Naive thymus-derived CD4-positive, alpha-beta T cell (primary cell): ENCODE data around the gene CENPB. TPM values are rescaled to one million over a fixed set of nuclear protein-coding genes. Genes with fewer than 3 reads are reported as not detected.

Source experiments
- ATAC-seq: fragments of 150-1000 bp; cut with Tn5 transposase; 2 replicates; pipeline ENCODE4 v1.10.0; 2021; ENCODE audit warnings: mild to moderate bottlenecking, moderate library complexity
- CTCF ChIA-PET: fragments of 350-600 bp; sonication (Branson Sonifier 250); formaldehyde crosslinking; loops from one replicate; lab custom pipeline; 2021; ENCODE audit warnings: antibody characterized with exemption; lab: Charles Lee
- POLR2A ChIA-PET: fragments of 350-600 bp; sonication (Branson Sonifier 250); formaldehyde crosslinking; loops from one replicate; lab custom pipeline; 2021; ENCODE audit warnings: antibody characterized with exemption, inconsistent platforms; lab: Charles Lee
- DNase-seq, 9 donors: peaks; one replicate each; pipeline versions ENCODE4 v3.0.0 to v3.0.0-alpha.2; 2020 to 2022; ENCODE audit warnings: mixed read lengths in 1 of 9
- H3K27ac ChIP-seq: one replicate; pipeline ENCODE4 v1.7.0; 2013; ENCODE audit warnings: mild to moderate bottlenecking, low read depth, low read length, moderate library complexity
- H3K27me3 ChIP-seq, 2 donors: one replicate each; pipeline ENCODE4 v1.7.0; 2013; ENCODE audit warnings: low read length in 2 of 2, mild to moderate bottlenecking in 2 of 2, moderate library complexity in 2 of 2; ENCODE audit not compliant: control insufficient read depth in 2 of 2, insufficient read depth in 2 of 2
- H3K36me3 ChIP-seq, 3 experiments: 1 replicate in 2 of 3; 2 replicates in 1 of 3; pipeline ENCODE4 v1.7.0; 2013; ENCODE audit warnings: low read length in 3 of 3, mild to moderate bottlenecking in 3 of 3, moderate library complexity in 1 of 3; ENCODE audit not compliant: insufficient read depth in 3 of 3, control insufficient read depth in 2 of 3
- H3K4me1 ChIP-seq, 2 donors: one replicate each; pipeline ENCODE4 v1.7.0; 2013; ENCODE audit warnings: low read length in 2 of 2, mild to moderate bottlenecking in 2 of 2, moderate library complexity in 1 of 2; ENCODE audit not compliant: control insufficient read depth in 2 of 2, insufficient read depth in 2 of 2
- H3K4me3 ChIP-seq: 2 replicates; pipeline ENCODE4 v1.7.0; 2013; ENCODE audit warnings: mild to moderate bottlenecking, low read length
- H3K9me3 ChIP-seq, 3 experiments: 1 replicate in 2 of 3; 2 replicates in 1 of 3; pipeline ENCODE4 v1.7.0; 2013; ENCODE audit warnings: low read length in 3 of 3; ENCODE audit not compliant: control insufficient read depth in 2 of 3
- H3K27ac Mint-ChIP-seq, 9 donors: one replicate each; pipeline ENCODE4 v1.8.0; 2020 to 2022; ENCODE audit warnings: mixed read lengths in 9 of 9, mild to moderate bottlenecking in 8 of 9, moderate library complexity in 5 of 9, inconsistent platforms in 2 of 9
- H3K27me3 Mint-ChIP-seq, 5 donors: one replicate each; pipeline ENCODE4 v1.8.0; 2021 to 2022; ENCODE audit warnings: mixed read lengths in 5 of 5, mild to moderate bottlenecking in 1 of 5
- H3K36me3 Mint-ChIP-seq, 5 donors: one replicate each; pipeline ENCODE4 v1.8.0; 2020 to 2022; ENCODE audit warnings: mixed read lengths in 5 of 5, mild to moderate bottlenecking in 3 of 5, inconsistent platforms in 1 of 5
- H3K4me1 Mint-ChIP-seq, 7 donors: one replicate each; pipeline ENCODE4 v1.8.0; 2020 to 2022; ENCODE audit warnings: mixed read lengths in 7 of 7, mild to moderate bottlenecking in 3 of 7, inconsistent platforms in 1 of 7
- H3K4me3 Mint-ChIP-seq, 10 donors: one replicate each; pipeline ENCODE4 v1.8.0; 2020 to 2022; ENCODE audit warnings: mild to moderate bottlenecking in 10 of 10, mixed read lengths in 10 of 10, moderate library complexity in 6 of 10, inconsistent platforms in 2 of 10
- H3K9me3 Mint-ChIP-seq, 11 donors: one replicate each; pipeline ENCODE4 v1.8.0; 2020 to 2022; ENCODE audit warnings: mixed read lengths in 11 of 11, mild to moderate bottlenecking in 4 of 11, inconsistent platforms in 1 of 11, moderate library complexity in 1 of 11
- intact Hi-C, 2 donors: fragments of 100-400 bp; cut with micrococcal nuclease; formaldehyde crosslinking; loops; one replicate each; pipeline ENCODE4 v1.15.1; 2023
- polyA plus RNA-seq, 2 donors: library from polyadenylated mRNA; unstranded; fragments of 300-500 nt; fragmentation: Illumina TruSeq; gene quantifications; one replicate each; pipeline ENCODE4 v1.2.3, GENCODE V29; 2021
- total RNA-seq, 6 experiments: library from RNA in 5 of 6; stranded (reverse) in 5 of 6; gene quantifications; 1 replicate in 5 of 6; 2 replicates in 1 of 6; pipeline ENCODE4 v1.2.3 and lab custom pipeline; 2021 to 2026

Gene CENPB
- total and polyA plus RNA-seq, 7 experiments from 2014 or later: 1.3 to 73.6 (median 43.2) TPM

- ATAC-seq (peak; percentile 79), DNase-seq (peak in 2 of 9 donors; percentile 23 to 59)
- Histone ChIP-seq H3K27me3 (no peaks in the 10 kb centered on the region), H3K9me3 (no peaks in the 10 kb centered on the region), H3K4me1 (peaks cover 4 to 10% of the 10 kb centered on the region in 2 donors), H3K36me3 (no peaks in the 10 kb centered on the region), H3K27ac (peak overlapping the region; percentile 26), H3K4me3 (peak overlapping the region; percentile 59)
- H3K27me3 Mint-ChIP-seq: peaks cover 0 to 29% (median 0%) of the 10 kb centered on the region in 5 donors
- H3K4me3 Mint-ChIP-seq: peak overlapping the region; percentile 60 to 87 (median 80)
- H3K4me1 Mint-ChIP-seq: peaks cover 12 to 35% (median 30%) of the 10 kb centered on the region in 7 donors
- POLR2A ChIA-PET: interaction anchor here (0.6 to 3.1 kb wide), 9 partner anchors 9 to 230 kb away, joined by 3 to 21 read pairs (median 4); partner anchors contain the start of genes ADISSP, AP5S1, CDC25B and CENPB
- H3K9me3 Mint-ChIP-seq: peaks cover 0 to 1% (median 0%) of the 10 kb centered on the region in 11 donors
- intact Hi-C loops: loop anchor here (1.0 kb wide), 1 partner anchor 10 kb away; no protein-coding TSS in a partner anchor
- CTCF ChIA-PET: interaction anchor here (0.6 to 1.5 kb wide), 4 partner anchors 10 to 78 kb away, joined by 3 to 7 read pairs (median 3); partner anchors contain the start of gene ADISSP
- no peak overlapping the region for H3K27ac Mint-ChIP-seq
- peaks cover 0 to 6% (median 0%) of the 10 kb centered on the region in 5 donors for H3K36me3 Mint-ChIP-seq
Observed at GRCh38 chr20:3777716-3778629, 8.6 kb downstream of the CENPB start.

DNA sequence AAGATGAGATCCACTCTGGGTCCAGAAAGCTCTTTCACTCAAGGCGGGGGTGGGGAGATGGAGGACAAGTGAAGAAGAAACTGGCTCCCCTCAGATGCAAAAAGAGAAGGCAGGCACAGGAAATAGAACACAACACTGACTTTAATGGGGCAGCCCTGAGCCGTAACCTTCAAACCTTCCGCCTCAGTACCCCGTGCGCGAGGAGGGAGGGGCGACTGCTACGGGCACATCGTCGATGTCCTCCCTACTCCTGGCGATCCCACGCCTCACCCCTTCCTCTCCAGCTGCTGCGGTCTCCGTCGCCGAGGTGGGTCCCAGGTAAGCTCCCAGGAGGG, 9.2 kb downstream of the CENPB start:
- ATAC-seq (peak; percentile 52), DNase-seq (peak in 2 of 9 donors; percentile 14 to 28)
- Mint-ChIP-seq H3K27ac (peak overlapping the region in 4 of 9 donors; percentile 10 to 80 (median 41)), H3K36me3 (peaks cover 0 to 6% (median 0%) of the 10 kb centered on the region in 5 donors), H3K4me3 (peak overlapping the region; percentile 60 to 87 (median 80)), H3K4me1 (peaks cover 9 to 30% (median 27%) of the 10 kb centered on the region in 7 donors), H3K27me3 (peaks cover 0 to 29% (median 0%) of the 10 kb centered on the region in 5 donors), H3K9me3 (peaks cover 0 to 1% (median 0%) of the 10 kb centered on the region in 11 donors)
- H3K4me1 ChIP-seq: peaks cover 4 to 10% of the 10 kb centered on the region in 2 donors
- ChIA-PET CTCF (no interaction called here), POLR2A (interaction anchor here (0.6 to 3.1 kb wide), 5 partner anchors 9 to 230 kb away, joined by 3 to 21 read pairs (median 3); partner anchors contain the start of genes ADISSP and CDC25B)
- peak overlapping the region; percentile 26 for H3K27ac ChIP-seq
- intact Hi-C loops: loop anchor here (1.0 kb wide), 1 partner anchor 9 kb away; no protein-coding TSS in a partner anchor
- H3K9me3 ChIP-seq: no peaks in the 10 kb centered on the region
- no peaks in the 10 kb centered on the region for H3K27me3 ChIP-seq
- H3K36me3 ChIP-seq: no peaks in the 10 kb centered on the region
- H3K4me3 ChIP-seq: peak overlapping the region; percentile 59

GRCh38 chr20:3775457-3776108, 11.0 kb downstream of the CENPB start:
- Histone ChIP-seq H3K9me3 (no peaks in the 10 kb centered on the region), H3K4me1 (peaks cover 0 to 6% of the 10 kb centered on the region in 2 donors), H3K27me3 (no peaks in the 10 kb centered on the region), H3K4me3 (no peak overlapping the region), H3K36me3 (no peaks in the 10 kb centered on the region), H3K27ac (no peak overlapping the region)
- peak overlapping the region in 2 of 10 donors; percentile 49 to 65 for H3K4me3 Mint-ChIP-seq
- DNase-seq (no peak), ATAC-seq (no peak)
- H3K4me1 Mint-ChIP-seq: peaks cover 0 to 15% (median 13%) of the 10 kb centered on the region in 7 donors
- peaks cover 0 to 32% (median 0%) of the 10 kb centered on the region in 5 donors for H3K27me3 Mint-ChIP-seq
- peak overlapping the region in 1 of 9 donors; percentile 65 for H3K27ac Mint-ChIP-seq
- peaks cover 0 to 6% (median 0%) of the 10 kb centered on the region in 5 donors for H3K36me3 Mint-ChIP-seq
- ChIA-PET POLR2A (interaction anchor here (0.9 kb wide), 1 partner anchor 8 kb away, joined by 3 read pairs; the partner anchor contains the start of gene ADISSP), CTCF (interaction anchor here (0.6 to 0.7 kb wide), 2 partner anchors 25 to 545 kb away, joined by 3 read pairs; no protein-coding TSS in a partner anchor)
- peaks cover 0 to 2% (median 0%) of the 10 kb centered on the region in 11 donors for H3K9me3 Mint-ChIP-seq
- intact Hi-C loops: no loop called here

DNA sequence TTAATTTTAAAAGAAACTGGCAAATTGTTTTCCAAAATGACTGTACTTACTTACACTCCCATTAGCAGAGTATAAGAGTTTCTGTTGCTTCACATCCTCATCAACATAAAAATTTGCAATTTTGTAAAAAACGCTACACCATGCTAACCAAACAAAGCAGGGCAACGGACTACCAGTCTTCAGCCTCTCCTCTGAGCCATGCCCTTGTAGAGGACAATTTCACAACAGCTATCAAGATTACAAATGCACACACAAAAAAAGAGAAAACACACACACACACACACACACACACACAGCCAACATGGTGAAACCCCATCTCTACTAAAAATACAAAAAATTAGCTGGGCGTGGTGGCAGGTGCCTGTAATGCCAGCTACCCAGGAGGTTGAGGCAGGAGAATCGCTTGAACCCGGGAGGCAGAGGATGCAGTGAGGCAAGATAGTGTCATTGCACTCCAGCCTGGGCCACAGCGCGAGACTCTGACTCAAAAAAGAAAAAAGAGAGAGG, 14.9 kb downstream of the CENPB start:
- intact Hi-C loops: no loop called here
- ATAC-seq: no peak
- H3K27ac Mint-ChIP-seq: peak overlapping the region in 1 of 9 donors; percentile 38

DNA sequence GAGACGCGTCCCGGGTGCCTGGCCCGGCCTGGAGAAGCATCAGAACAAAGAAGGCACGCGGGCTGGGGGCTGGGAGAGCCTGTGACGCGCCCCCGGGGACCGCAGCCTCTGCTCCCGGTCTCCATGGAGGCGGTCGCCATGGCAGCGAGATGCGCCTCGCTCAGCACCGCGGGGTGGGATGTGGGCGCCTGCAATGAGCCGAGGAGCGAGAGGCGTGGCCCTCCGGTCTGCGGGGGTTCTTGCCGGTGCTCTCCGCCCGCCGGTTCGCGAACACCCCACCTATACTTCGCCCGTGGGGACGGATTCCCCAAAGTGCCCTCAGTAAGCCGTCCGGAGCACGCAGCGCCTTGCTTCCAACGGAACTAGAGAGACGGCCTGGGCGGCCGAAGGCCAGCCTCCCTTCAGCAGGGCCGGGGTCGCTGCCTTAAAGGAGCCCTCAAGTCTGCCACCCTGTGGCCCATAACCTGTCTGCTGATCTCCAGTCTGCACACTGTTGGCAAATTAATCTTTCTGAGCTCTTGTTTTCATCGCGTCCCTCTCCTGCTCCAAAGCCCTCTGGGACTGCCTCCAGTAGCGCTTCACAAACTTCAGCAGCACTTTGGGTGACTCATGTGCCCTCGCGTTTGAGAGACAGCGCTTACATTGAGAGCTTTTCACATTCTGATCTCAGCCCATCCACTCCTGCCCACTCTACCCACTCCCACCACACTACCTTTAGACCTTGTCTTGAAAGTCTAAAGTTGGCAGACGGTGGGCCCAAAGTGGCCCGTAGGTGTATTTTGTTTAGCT, 18.0 kb downstream of the CENPB start:
- Mint-ChIP-seq H3K36me3 (no peaks in the 10 kb centered on the region), H3K4me3 (peak overlapping the region; percentile 78 to 94 (median 90)), H3K9me3 (peaks cover 0 to 2% (median 0%) of the 10 kb centered on the region in 11 donors), H3K27ac (peak overlapping the region; percentile 89 to 98 (median 94)), H3K4me1 (peaks cover 11 to 29% (median 21%) of the 10 kb centered on the region in 7 donors), H3K27me3 (peaks cover 0 to 6% (median 0%) of the 10 kb centered on the region in 5 donors)
- H3K4me3 ChIP-seq: peak overlapping the region; percentile 96
- peak overlapping the region; percentile 100 for H3K27ac ChIP-seq
- H3K9me3 ChIP-seq: no peaks in the 10 kb centered on the region
- peaks cover 6 to 13% of the 10 kb centered on the region in 2 donors for H3K4me1 ChIP-seq
- ChIA-PET CTCF (interaction anchor here (0.6 to 4.0 kb wide), 14 partner anchors 9 to 317 kb away, joined by 3 to 24 read pairs (median 4); partner anchors contain the start of gene CENPB), POLR2A (interaction anchor here (0.6 to 2.8 kb wide), 17 partner anchors 9 to 289 kb away, joined by 3 to 43 read pairs (median 8); partner anchors contain the start of genes AP5S1, CDC25B, CENPB and SPEF1)
- ATAC-seq: peak; percentile 72
- intact Hi-C loops: loop anchor here (1.0 to 10.0 kb wide), 16 partner anchors 9 to 1356 kb away; partner anchors contain the start of genes CENPB (in 2 of the 2), PANK2 (in 2 of the 2), AP5S1 (in 1 of the 2) and CDC25B (in 1 of the 2)
- no peaks in the 10 kb centered on the region for H3K27me3 ChIP-seq
- DNase-seq: peak; percentile 69 to 92 (median 86)
- no peaks in the 10 kb centered on the region for H3K36me3 ChIP-seq

More for the DNA sequence above, 14.9 kb downstream of the CENPB start:
- Histone ChIP-seq H3K4me1 (peaks cover 6 to 10% of the 10 kb centered on the region in 2 donors), H3K9me3 (no peaks in the 10 kb centered on the region), H3K27ac (no peak overlapping the region), H3K27me3 (no peaks in the 10 kb centered on the region), H3K36me3 (no peaks in the 10 kb centered on the region), H3K4me3 (no peak overlapping the region)
- Mint-ChIP-seq H3K27me3 (peaks cover 0 to 6% (median 0%) of the 10 kb centered on the region in 5 donors), H3K4me1 (peaks cover 0 to 21% (median 14%) of the 10 kb centered on the region in 7 donors), H3K4me3 (no peak overlapping the region), H3K36me3 (no peaks in the 10 kb centered on the region), H3K9me3 (peaks cover 0 to 2% (median 0%) of the 10 kb centered on the region in 11 donors)
- ChIA-PET CTCF (no interaction called here), POLR2A (interaction anchor here (1.4 kb wide), 1 partner anchor 10 kb away, joined by 4 read pairs; the partner anchor contains the start of gene SPEF1)
- no peak for DNase-seq
